Stimulated activated CD8-positive, alpha-beta memory T cell treated with anti-CD3 and anti-CD28 coated beads, Interleukin-12 subunit alpha, Interleukin-12 subunit beta, amount 100 ng/mL, for 24 hours (primary cell): ENCODE measurements around the gene CYB5R3.
"Not testable (repeated sequence)": the region's sequence is repeated elsewhere in the genome, so short reads cannot be mapped to it uniquely, and the experiment has no call there.

ENCODE experiments used
- DNase-seq: peaks from one replicate; pipeline ENCODE4 v3.0.0-alpha.2; 2020; ENCODE audit errors: extremely low read depth

The CYB5R3 gene

GRCh38 chr22:42623301-42623751, 25.9 kb downstream of the CYB5R3 start:
- no peak for DNase-seq

DNA sequence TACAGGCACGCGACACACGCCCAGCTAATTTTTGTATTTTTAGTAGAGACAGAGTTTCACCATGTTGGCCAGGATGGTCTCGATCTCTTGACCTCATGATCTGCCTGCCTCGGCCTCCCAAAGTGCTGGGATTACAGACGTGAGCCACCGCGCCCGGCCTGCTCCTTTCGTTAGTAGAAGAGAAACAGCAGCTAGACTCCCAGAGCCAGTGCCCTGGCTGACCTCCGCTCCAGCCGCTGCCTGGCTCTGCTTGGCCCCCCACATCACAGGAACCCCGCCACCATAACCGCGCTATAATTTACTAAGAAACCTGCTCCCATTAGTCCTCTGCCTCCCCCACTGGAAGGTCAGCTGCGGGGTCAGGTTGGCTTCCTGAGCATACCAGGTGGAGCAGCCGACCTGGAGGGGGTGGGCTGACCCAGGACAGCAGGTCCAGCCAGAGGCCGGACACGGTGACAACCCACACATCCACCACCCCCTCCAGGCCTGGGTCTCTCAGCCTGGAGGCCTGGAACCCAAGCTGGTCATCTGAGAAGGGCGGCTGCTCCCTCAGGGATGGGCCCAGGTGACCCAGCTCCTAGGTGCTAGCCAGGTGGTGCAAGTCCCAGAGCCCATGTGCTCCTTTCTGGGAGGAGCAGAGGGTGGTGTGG, 27.0 kb downstream of the CYB5R3 start:
- no peak for DNase-seq

DNA sequence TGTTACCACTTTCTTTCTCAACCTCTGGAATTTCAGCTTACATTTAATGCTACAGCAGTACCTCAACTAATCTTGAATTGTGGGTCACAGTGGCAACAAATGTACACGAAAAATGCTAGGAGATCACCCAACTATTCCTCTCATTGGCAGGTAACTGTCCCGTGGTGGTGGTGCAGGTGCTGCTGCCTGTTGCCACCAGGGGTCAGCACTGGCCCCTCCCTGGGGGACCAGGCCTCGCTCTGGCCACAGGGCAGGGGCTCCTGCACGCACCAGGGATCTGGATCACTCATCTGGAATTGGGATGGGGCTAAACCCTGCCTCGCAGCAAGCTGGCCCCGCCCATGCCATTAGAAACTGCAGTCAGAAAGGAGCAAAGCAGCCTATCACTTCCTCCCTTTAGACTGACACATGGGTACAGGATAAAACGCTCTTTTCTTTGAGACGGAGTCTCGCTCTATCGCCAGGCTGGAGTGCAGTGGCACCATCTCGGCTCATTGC, 27.6 kb downstream of the CYB5R3 start:
- DNase-seq: no peak

DNA sequence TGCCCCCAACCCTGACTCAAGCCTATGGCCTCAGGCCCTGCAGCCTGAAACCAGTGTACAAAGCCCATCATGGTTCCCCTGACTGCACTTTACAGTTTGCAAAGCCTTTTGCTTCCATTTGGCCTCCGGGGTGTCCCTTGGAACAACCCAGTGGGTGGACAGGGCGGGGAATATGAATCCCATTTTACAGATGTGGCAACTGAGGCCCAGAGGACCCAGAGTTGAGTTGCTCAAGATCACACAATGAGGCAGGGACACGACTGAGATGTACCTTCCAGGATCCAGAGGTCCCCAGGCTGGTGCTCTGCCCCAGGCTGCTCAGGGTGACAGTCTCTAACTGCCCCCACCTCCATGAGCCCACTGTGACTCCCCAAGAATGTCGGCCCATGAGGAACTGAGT, 29.1 kb downstream of the CYB5R3 start:
- DNase-seq: no peak

- DNase-seq: no peak
Observed at GRCh38 chr22:42619261-42620063, 29.7 kb downstream of the CYB5R3 start.

DNA sequence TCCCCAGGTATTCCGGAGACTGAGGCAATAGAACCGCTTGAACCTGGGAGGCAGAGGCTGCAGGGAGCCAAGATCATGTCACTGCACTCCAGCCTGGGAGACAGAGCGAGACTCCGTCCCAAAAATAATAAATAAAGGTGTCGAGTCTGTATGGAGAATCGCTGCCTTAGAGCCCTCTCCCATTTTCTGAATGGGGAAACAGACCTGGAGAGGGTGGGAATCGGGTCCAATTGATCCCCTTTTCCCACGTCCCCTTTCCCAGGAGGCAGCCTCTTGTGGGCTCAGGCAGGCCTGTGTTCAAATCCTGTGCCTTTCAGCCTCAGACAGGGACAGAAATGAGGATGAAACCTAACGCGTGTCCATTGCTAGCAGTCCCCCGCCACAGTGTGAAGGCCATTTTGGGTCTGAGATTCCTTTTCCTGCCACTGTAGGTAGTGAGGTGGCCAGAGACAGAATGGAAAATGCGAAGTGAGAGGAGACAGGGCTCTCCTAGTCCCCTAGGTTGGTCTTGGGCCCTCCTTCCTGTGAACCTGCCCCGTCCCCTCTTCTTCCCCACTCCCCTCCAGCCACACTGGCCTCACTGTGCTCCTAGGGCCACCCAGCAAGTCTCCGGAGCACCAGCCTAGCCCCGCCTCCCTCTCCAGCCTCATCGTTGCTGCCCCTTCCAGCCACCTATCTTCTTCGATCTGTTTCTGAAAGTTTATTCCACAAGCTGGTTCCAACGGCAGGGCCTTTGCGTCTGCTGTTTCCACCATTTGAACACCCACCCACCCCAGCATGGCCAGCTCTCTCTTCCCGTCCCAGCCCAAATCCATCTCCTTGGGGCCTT, 31.8 kb downstream of the CYB5R3 start:
- DNase-seq: no peak

GRCh38 chr22:42615860-42616175, 33.4 kb downstream of the CYB5R3 start:
- not testable (repeated sequence) for DNase-seq

- peak; percentile 79 for DNase-seq
Observed at GRCh38 chr22:42615092-42615859, 33.9 kb downstream of the CYB5R3 start.

GRCh38 chr22:42614312-42615091, 34.7 kb downstream of the CYB5R3 start, which contains the start of gene POLDIP3:
TSS of gene POLDIP3 (minus strand) at chr22:42614883. CDS start at chr22:42614857, 26 bp downstream.
- DNase-seq: peak; percentile 98

- no peak for DNase-seq
Observed at GRCh38 chr22:42613872-42614301, 35.3 kb downstream of the CYB5R3 start.

DNA sequence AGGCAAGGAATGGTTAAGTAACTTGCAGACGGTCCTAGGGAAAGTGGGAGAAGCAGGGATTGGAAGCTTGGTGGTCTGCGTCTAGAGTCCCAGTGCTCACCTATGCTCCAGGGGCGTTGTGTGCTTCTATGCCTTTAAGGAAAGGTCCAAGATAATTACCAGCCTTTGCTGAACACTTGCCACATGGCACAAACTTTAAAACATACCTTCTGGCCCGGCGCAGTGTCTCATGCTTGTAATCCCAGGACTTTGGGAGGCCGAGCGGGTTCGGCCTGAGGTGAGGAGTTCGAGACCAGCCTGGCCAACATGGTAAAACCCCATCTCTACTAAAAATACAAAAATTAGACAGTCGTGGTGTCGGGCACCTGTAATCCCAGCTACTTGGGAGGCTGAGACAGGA, 36.9 kb downstream of the CYB5R3 start:
- no peak for DNase-seq

DNA sequence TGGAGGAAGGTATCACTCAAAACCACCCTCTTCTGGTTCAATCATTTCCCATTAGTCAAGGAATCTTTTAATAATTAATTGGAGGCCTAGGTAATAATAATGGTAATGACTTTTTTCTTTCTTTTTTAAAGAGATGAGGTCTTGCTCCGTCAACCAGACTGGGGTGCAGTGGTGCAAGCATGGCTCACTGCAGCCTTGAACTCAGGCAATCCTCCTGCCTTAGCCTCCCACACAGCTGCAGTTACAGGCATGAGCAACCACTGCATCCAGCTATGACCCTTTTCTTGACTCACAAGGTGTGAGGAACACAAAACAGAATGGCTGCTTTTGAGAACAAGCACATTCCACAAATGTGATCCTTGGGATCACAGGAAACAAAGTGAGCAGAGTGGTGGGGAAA, 38.1 kb downstream of the CYB5R3 start:
- no peak for DNase-seq

GRCh38 chr22:42610186-42610585, 39.0 kb downstream of the CYB5R3 start:
- no peak for DNase-seq

DNA sequence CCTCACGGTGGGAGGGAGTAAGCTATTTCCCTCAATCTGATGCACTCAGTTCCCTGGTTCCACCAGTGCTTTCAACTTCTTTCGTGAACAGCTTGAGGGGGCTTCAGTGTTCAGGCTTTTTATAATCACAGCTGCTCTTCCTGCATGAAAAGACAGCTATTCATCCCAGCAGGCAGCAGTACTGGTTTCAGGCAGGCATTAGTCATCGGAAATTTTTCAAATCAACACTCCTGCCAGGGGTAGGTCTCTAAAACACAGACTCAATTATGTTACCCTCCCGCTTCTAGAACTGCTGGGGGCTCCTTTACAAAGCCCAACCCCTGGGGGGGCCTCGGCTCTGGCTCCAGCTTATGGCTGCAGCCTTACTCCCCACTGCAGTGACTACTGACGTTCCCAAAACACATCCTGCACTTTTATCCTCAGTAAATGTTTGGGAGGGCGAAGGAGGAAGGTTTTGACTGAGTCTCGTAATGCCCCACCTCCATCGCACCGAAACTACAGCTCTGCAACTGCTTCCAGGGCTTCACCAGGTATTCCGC, 40.3 kb downstream of the CYB5R3 start:
- DNase-seq: no peak

- DNase-seq: no peak
Observed at GRCh38 chr22:42608136-42608822, 40.9 kb downstream of the CYB5R3 start.

- not testable (repeated sequence) for DNase-seq
Observed at GRCh38 chr22:42607641-42608040, 41.6 kb downstream of the CYB5R3 start.

DNA sequence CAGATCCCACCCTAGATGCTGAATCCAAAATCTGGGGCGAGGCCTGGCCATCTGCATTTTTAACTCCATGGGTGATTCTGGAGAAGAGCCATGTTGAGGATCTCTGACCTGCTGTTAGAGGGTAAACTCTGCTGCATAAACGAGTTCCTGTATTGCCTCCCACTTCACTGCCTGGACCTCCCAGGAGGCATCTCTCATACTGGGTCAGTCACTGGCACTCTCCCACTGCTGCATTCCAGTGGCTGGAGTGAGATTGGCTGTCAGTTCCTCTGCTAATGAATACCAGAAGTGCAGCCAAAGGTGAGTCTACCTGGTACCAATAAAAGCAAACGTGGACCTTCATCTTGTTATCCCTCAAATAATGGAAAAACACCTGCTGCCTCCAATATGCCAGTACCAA, 44.8 kb downstream of the CYB5R3 start:
- DNase-seq: no peak

DNA sequence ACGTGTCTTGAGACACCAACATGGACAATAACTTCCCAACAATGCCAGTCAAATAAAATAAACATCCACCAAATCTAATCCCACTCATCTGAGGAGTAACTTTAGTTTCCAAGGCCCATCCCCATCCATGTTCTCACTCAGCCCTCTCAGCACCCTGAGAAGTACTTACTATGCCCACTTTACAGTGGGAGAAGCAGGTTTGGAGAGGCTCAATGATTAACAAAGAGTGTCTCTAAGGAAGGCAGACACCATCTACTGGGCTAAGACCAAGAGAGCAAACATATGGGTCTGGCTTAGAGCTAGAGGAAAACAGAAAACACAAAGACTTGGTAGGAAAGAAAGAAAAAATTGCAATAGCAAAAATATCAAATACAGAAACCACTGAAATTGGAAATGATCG, 45.8 kb downstream of the CYB5R3 start:
- DNase-seq: no peak

GRCh38 chr22:42602470-42602869, 46.7 kb downstream of the CYB5R3 start:
- DNase-seq: no peak
